Psoas muscle (tissue), 8 donors: ENCODE data around the gene GTF2H3. TPM values are rescaled to one million over a fixed set of nuclear protein-coding genes. Genes with fewer than 3 reads are reported as not detected.
"Not testable (repeated sequence)": the region's sequence is repeated elsewhere in the genome, so short reads cannot be mapped to it uniquely, and the experiment has no call there.

Experiments used
- ATAC-seq, 4 donors: fragments of 200-7000 bp; cut with Tn5 transposase; one replicate each; pipeline ENCODE4 v1.9.1; 2020; ENCODE audit warnings: moderate library complexity in 3 of 4, mild to moderate bottlenecking in 2 of 4
- DNase-seq, 2 donors: peaks; one replicate each; pipeline ENCODE4 v3.0.0-alpha.2; 2020
- H3K27ac ChIP-seq: fragments of 200-600 bp; one replicate; pipeline ENCODE4 v1.8.0; 2022
- H3K27me3 ChIP-seq, 3 donors: fragments of 200-600 bp in 1 of 3; one replicate each; pipeline versions ENCODE4 v1.6.1 to v1.8.0; 2013 to 2022; ENCODE audit warnings: low read length in 2 of 3, mild to moderate bottlenecking in 2 of 3, moderate library complexity in 1 of 3; ENCODE audit not compliant: insufficient read depth in 3 of 3
- H3K36me3 ChIP-seq, 2 donors: fragments of 200-600 bp in 1 of 2; one replicate each; pipeline versions ENCODE4 v1.6.1 to v1.8.0; 2013 to 2022; ENCODE audit warnings: low read depth in 1 of 2, mild to moderate bottlenecking in 1 of 2, moderate library complexity in 1 of 2; ENCODE audit not compliant: insufficient read depth in 1 of 2
- H3K4me1 ChIP-seq: fragments of 200-600 bp; one replicate; pipeline ENCODE4 v1.8.0; 2022
- H3K4me3 ChIP-seq: fragments of 200-600 bp; one replicate; pipeline ENCODE4 v1.8.0; 2022; ENCODE audit warnings: mild to moderate bottlenecking
- H3K9me3 ChIP-seq: fragments of 200-600 bp; one replicate; pipeline ENCODE4 v1.8.0; 2022
- CTCF ChIP-seq: fragments of 200-600 bp; IDR thresholded peaks from one replicate; pipeline ENCODE4 v1.8.0; 2022; ENCODE audit warnings: antibody characterized with exemption
- WGBS, 3 donors: extraction: QIAGEN DNeasy Blood & Tissue Kit; methylation state at CpG; one replicate each; pipeline versions ENCODE4 v1.1.6 to v1.1.7; 2013; 5-methylcytosine and 5-hydroxymethylcytosine counted together
- intact Hi-C, 2 donors: fragments of 100-400 bp; cut with DNase I; formaldehyde crosslinking; loops; one replicate each; pipeline versions ENCODE4 v1.11.0 to v1.14.2; 2022
- polyA plus RNA-seq, 3 donors: library from polyadenylated mRNA; stranded (reverse); fragments of 200-250 nt; gene quantifications; one replicate each; pipeline ENCODE4 v1.2.3, GENCODE V29; 2013
- total RNA-seq, 4 donors: library from RNA; stranded (reverse); fragmentation: NEBNext Ultra II Directional in 2 of 4; extraction: Animal tissue kit (Norgen Biotek cat#: 25700) in 2 of 4; gene quantifications; one replicate each; pipeline versions ENCODE4 v1.2.1 to v1.2.4, GENCODE V29; 2021 to 2023
- donor health status: healthy with polysubstance abuse.
- donor health status: DM: no; HTN: no; CAD: no; lungs with moderate emphysema.
- donor health status: Bipolar disorder and iron deficiency.
- donor health status: healthy.
- donor health status: DM: yes; HTN: yes; CAD: no.
- donor health status: DM: no; HTN: no; CAD: no.
- donor health status: DM: no; HTN: no; CAD: no.
- donor health status: DM: yes; HTN: yes; CAD: no.

The GTF2H3 gene
- total and polyA plus RNA-seq, 7 donors = 5.2 to 24.2 (median 15.7) TPM

GRCh38 chr12:123602651-123603195 lies 30.9 kb upstream of the GTF2H3 start:
- 9 to 10% (median 10%) methylated on average over 7 of the region's 7 CpGs for WGBS, 3 donors
- Histone ChIP-seq H3K27ac (peak overlapping the region; percentile 84), H3K27me3 (no peaks in the 10 kb centered on the region), H3K36me3 (peaks cover 14 to 57% of the 10 kb centered on the region in 2 donors), H3K4me3 (peak overlapping the region; percentile 73), H3K4me1 (peaks cover 14% of the 10 kb centered on the region), H3K9me3 (no peaks in the 10 kb centered on the region)
- DNase-seq (no peak), ATAC-seq (no peak)
- intact Hi-C loops = no loop called here
- no peak for TF ChIP-seq CTCF

- Histone ChIP-seq H3K4me1 (peaks cover 14% of the 10 kb centered on the region), H3K36me3 (peaks cover 14 to 57% of the 10 kb centered on the region in 2 donors)
- intact Hi-C loops, H3K27ac ChIP-seq, DNase-seq, H3K4me3 ChIP-seq, ATAC-seq, H3K9me3 ChIP-seq, H3K27me3 ChIP-seq: not testable (repeated sequence)
- 68 to 77% (median 73%) methylated on average over 11 of the region's 11 CpGs for WGBS, 3 donors
Observed at GRCh38 chr12:123603495-123603894, 30.1 kb upstream of the GTF2H3 start.

GRCh38 chr12:123607756-123608155 lies 25.9 kb upstream of the GTF2H3 start:
- no peaks in the 10 kb centered on the region for H3K27me3 ChIP-seq
- no peaks in the 10 kb centered on the region for H3K9me3 ChIP-seq
- intact Hi-C loops = no loop called here
- peaks cover 12% of the 10 kb centered on the region for H3K4me1 ChIP-seq
- peaks cover 22 to 93% of the 10 kb centered on the region in 2 donors for H3K36me3 ChIP-seq
- DNase-seq (no peak), ATAC-seq (no peak)
- no peak overlapping the region for H3K27ac ChIP-seq
- no peak overlapping the region for H3K4me3 ChIP-seq
- TF ChIP-seq CTCF = no peak
- WGBS, 3 donors = 79 to 83% (median 82%) methylated on average over 4 of the region's 4 CpGs

- TF ChIP-seq CTCF = no peak
- 70 to 80% (median 77%) methylated on average over 8 of the region's 8 CpGs for WGBS, 3 donors
- Histone ChIP-seq H3K4me1 (peaks cover 8% of the 10 kb centered on the region), H3K27me3 (no peaks in the 10 kb centered on the region), H3K27ac (no peak overlapping the region), H3K36me3 (peaks cover 22 to 97% of the 10 kb centered on the region in 2 donors), H3K4me3 (no peak overlapping the region), H3K9me3 (no peaks in the 10 kb centered on the region)
- intact Hi-C loops = no loop called here
- DNase-seq (no peak), ATAC-seq (no peak)
Observed at GRCh38 chr12:123608182-123608581, 25.4 kb upstream of the GTF2H3 start.

- DNase-seq (no peak), ATAC-seq (no peak)
- Histone ChIP-seq H3K4me3 (no peak overlapping the region), H3K4me1 (no peaks in the 10 kb centered on the region), H3K9me3 (no peaks in the 10 kb centered on the region), H3K27ac (no peak overlapping the region), H3K36me3 (peaks cover 17 to 100% of the 10 kb centered on the region in 2 donors), H3K27me3 (no peaks in the 10 kb centered on the region)
- intact Hi-C loops = no loop called here
- no peak for TF ChIP-seq CTCF
- WGBS, 3 donors = 92 to 97% (median 94%) methylated on average over 2 of the region's 2 CpGs
Observed at GRCh38 chr12:123614110-123614509, 19.5 kb upstream of the GTF2H3 start.
